GM21825 (cell line): ENCODE measurements around the gene MAN2A1.

Source experiments
- ATAC-seq: cut with Tn5 transposase; IDR thresholded peaks from one replicate; pipeline ENCODE4 v1.9.1; 2021; ENCODE audit warnings: mild to moderate bottlenecking, moderate library complexity; ENCODE audit not compliant: unreplicated experiment

MAN2A1 gene

GRCh38 chr5:109678447-109678846 is 11.3 kb upstream of the MAN2A1 start:
- ATAC-seq = no peak

DNA sequence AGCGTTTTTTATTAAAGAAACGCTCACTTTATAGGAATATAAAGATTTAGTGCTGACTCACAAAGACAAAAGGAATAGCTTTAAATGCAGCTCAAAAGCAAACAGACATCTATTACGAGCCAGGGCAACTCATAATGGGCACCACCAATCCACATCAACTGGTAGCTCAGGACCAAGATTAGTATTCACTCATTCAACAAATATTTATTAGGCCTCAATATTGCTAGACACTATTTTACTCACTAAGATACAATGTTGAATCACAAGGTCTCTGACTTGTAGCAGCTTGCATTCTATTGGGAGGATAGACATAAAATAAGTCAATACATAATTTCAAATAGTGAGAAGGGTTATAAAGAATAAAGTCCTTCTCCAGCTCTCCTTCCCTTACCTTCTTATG is 8.0 kb upstream of the MAN2A1 start:
- ATAC-seq = no peak

DNA sequence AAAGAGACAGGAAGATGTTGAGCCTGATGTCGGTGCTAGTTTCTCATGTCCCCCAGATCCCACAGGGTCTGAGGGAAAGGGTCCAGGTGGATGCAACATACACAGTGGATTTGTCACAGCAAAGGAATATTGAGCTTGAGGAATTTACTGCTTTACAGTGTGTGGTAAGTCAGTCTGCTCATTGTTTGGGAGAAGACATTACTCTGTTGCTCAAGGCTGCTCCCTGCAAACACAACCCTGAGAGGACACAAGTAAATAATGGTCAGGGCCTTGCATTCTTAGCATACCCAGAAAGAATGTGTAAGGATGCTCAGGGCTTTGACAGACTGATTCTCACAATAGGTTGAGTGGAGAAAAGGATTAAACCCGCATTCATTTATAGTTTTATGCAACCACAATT is 7.3 kb upstream of the MAN2A1 start:
- no peak for ATAC-seq

DNA sequence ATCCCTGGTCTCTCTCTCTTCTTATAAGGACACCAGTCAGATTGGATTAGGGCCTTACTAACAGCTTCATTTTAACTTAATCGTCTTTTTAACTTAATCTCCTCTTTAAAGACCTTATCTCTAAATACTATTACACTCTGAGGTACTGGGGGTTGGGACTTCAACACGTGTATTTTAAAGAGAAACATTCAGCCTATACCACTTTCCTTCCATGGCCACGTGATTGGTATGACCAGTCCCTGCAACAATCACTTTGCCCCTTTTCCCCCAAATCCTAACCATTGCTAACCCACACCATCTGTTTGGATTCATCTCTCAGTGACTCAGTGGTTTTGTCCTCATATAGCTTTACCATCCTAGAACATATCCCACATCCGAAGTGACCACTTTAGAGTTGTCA is 3.8 kb upstream of the MAN2A1 start:
- ATAC-seq = no peak

DNA sequence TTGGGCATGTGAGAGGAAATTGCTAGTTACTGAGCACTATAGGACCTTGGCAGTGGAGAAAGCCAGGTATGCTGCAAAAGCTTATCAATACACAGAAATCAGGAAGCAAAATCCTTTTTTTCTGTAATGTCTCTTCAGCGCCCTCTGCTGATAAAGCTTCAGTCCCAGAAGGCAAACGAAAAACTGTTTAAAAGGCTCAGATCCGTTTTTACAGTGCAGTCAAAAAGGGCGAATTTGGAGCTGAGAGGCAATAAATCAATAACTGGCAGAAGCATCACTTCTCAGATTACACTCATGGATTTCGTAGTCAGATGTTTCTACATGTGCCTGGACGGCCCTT is 1.1 kb upstream of the MAN2A1 start:
- ATAC-seq = no peak

DNA sequence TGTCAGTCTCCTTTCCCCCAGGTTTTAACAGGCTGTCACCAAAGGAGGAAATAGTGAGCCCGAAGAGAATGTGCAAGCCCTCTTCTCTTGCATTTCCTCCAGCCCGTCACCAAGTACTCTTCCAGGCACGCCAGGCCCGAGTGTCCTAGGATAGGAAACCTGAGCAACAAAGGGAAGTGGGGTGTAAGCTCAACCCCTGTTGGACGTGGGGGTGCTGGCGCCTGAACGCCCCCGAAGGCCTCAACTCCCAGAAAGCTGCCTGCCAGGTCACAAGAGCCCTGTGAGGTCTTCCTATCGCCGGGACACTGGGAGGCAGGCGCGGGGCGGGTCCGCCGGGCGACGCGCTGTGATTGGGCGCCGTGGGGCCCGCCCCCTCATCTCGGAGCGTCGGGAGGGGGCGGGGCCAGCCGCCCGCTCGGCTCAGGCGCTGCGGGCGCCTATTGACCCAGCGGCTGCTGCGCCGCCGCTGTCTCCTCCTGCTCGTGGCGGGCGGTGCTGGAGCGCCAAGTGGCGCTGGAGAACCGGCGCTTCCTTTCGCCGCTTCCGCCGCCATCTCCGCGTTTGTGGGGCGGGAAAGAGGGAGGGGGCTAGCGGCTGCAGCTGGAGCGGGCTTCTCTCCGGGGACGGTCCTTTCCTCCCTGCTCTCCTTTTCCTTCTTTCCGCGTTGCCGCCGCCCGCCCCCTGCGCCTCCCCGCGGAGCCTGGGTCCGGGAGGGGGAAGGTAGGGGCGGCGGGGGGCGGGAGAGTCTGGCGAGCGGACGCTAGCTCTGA is 572 bp upstream of the MAN2A1 start:
- peak; percentile 81 for ATAC-seq

DNA sequence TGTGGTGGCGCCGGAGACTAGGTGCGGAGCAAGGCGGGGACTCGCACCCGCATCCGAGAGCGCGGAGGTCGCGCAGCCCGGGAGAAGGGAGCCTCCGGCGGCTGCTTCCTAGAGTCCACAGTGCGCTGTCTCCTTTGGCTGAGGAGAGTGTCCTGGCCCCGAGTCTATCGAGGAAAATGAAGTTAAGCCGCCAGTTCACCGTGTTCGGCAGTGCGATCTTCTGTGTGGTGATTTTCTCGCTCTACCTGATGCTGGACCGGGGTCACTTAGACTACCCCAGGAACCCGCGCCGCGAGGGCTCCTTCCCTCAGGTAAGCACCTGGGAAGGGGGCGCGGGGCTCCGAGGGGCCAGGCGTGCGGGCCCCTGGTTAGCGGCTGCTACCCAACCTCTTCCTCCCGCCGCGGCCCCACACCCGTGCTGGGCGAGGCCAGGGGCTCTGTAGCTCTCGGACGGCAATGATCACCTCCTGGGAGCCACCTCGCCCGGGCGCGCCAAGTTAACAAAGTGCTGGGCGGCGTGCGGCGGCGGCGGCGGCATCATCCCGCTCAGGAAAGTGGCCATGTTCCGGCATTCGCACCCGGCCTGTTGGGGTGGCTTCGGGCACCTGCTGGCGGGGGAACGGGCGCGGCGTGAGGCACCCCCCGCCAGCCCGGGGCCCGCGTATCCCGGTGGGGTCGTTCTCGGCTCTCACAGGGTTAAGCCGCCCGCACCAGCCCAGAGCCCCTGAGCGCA is 681 bp downstream of the MAN2A1 start:
- peak; percentile 9 for ATAC-seq

DNA sequence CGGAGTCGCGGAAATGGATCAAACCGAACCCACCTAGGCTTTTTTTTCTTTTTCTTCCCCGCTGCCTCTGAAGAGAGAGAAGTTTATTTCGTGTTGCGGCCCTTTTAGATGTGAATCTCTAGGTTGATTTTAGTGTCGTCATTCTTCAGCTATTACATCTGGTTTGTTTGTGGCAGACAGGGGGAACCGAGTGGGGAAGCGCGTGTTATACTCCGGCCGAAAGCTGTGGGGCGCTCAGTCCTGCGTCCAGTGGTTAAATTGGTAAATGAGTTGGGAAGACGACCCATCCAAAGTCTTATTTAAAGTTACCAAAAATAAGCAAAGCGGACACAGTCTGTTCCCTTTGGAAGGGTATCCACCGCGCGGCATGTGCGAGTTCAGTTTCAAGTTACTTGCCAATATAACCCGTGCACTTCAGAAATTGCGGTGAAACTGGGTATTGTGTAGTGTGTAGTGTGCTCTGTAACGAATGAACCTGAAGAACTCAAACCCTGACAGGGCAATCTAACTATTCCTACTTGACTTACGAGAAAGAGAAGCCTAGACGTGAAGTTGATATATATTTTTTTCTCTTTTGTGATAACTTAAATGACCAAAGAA is 1.3 kb downstream of the MAN2A1 start:
- ATAC-seq = peak; percentile 19

DNA sequence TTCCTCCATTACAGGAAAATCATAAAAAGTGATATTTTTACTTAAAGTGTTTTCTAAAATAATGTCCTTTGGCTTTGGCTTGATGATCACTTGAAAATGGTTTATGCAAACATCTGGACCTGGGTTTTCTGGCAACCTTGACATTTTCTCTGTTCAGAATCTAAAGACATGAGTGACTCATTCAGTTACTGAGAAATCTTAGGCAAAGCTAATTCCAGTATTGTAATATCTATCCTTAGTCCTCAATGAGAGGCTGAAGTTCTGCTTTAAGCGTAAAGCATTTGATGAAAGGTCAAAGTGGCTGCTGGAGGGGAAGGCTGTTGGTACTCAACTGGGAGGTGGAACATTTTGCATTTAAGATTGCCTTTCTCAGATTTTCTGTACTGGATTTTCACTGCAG is 2.3 kb downstream of the MAN2A1 start:
- ATAC-seq = no peak

DNA sequence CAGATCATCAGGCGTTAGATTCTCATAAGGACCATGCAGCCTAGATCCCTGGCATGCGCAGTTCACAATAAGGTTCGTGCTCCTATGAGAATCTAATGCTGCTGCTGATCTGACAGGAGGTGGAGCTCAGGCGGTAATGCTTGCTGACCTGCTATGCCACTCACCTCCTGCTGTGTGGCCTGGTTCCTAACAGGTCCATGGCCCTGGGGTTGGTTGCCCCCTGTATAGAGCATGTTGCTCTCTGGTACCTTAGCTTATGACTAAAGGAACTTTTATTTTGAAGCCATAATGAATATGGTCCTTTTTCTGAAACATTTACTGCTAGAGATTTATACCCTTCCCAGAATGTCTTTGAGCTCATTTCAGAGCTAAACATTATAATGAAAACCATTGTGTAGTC is 3.1 kb downstream of the MAN2A1 start:
- no peak for ATAC-seq

DNA sequence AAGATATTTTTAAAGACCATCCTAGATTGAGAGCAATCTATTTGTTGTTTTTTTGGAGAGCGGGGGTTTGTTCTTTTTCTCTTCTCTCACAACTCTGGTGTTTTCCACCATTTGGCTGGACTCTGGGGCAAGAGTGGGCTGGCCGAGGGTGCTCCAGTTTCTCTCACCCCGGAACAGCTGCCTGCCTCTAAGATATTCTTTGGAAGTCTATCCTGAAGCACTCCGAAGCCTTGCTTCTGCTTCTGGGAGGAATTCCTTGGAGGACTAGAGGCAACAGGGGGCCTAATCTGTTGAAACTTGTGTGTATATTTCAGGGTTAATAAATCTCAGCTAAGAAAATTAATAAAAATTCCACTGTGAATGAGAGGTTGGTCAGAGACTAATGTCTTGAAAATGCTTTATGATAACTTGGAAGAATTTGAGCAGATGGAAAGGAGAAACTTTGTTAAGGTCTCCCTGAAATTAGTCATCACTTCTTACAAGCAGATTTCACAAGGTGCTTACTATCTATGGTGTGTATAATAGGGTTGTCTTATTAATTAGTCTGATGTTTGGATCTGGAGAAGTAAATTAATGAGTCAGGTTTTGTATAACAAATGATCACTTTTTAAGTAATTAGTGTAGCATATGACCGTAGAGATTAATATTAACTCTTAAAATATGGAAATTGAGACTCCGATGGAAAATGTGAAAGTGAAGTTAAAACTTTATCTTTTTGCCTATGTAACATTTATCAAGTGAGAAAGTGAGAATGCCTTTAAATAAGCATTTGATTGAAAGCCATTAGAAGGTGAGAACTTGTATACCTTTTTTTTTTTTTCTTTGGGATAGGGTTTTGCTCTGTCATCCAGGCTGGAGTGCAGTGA is 4.0 kb downstream of the MAN2A1 start:
- ATAC-seq = no peak

- ATAC-seq = no peak
These were observed 4.7 kb downstream of the MAN2A1 start for GRCh38 chr5:109694451-109694891.

DNA sequence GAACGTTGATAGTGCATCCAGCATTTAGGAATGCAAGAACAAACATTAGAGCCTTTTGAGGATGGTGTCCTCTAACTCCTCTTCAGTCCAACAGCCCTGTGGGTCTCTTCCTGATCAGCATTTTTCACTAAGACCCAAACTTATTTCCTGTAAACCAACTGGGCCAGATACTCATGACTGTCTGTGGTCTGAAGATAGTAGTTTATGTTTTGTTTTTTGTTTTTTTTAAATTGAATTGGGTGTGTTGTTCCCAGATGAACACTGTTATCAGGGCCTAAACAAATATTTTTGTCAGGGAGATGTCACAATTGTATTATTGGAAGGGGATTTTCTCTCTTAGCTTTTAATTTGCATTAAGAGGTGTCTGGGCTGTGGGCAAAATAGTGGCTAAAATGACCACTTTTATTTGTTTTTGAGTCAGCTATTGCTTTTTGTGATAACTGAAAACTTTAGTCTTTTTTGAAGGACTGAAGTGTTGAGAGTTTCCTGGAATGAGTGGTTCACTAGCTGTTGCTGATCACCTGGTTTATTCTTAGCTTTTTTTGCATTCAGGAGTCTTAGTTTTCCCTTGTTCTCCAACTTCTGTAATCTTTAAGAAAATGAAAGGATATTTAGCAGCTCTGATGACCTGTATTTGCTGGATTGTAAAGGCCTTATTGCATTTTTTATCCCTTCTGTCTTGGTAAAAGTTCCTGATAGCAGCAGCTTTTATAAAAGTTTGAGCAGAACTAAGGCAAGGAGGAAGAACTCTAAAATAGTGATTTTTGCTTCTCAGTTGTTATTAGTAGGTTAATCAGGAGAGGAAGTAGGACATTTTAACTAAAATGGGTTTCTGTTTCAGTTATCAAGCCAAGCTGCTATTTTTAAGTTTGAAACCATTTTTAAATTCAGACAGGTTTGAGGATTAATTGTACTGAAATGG is 5.5 kb downstream of the MAN2A1 start:
- peak; percentile 62 for ATAC-seq

DNA sequence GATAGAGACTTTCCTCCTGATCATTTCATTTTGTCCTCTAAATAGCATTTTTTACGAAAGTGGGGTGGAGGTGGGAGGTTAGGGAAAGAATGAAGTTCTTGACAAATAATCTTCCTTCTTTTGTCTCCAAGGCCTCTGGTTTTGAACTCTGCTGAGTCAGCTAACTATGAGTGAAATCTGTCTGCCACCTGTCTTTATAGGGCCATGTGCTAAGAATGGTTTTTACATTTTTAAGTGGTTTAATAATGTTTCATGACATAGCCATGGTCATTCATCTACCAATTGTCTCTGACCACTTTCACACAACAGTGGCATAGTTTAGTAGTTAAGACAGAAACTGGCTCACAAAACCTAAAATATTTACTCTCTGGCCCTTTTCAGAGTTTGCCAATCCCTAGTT is 7.6 kb downstream of the MAN2A1 start:
- no peak for ATAC-seq

GRCh38 chr5:109700516-109701153 is 10.9 kb downstream of the MAN2A1 start:
- no peak for ATAC-seq

GRCh38 chr5:109701252-109701651 is 11.5 kb downstream of the MAN2A1 start:
- ATAC-seq = no peak

DNA sequence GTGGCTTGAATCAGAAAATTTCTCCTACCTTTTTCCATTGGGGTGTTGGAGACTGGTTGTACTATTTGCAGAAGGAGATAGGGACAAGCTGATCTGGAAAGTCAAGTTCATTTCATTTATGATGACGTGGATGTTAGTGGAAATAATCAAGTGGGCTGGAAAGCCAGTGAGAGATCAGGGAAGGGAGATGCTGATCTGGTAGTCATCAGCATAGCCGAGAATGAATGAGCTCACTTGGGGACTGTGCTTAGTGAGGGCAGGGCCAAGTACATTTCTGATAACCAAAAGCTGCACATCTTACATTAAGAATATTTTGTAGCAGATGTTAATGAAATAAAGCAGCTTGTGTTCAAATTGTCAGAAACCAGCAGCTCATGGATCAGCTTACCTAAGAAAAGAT is 12.1 kb downstream of the MAN2A1 start:
- no peak for ATAC-seq

- no peak for ATAC-seq
These were observed 13.4 kb downstream of the MAN2A1 start for GRCh38 chr5:109703166-109703565.

DNA sequence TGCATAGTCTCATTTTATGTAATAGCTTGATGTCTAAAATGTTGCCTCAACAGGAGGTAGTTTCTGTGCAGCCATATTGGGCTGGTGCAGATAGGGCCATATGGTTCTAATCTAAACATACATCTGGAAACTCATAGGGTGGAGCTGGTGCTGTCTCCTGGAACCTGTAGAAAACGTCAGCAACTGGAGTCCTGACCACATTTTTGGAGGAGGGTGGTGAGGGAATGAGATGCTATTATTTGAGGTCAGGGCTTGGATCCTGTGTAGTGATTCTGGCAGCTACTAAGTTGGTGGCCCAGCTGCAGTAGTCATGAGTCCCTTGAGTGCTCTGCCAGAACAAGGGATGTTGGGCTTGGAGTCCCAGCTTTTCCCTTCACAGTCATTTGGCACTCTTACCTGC is 14.1 kb downstream of the MAN2A1 start:
- no peak for ATAC-seq
